ENCODE data around the gene PIK3R6.

GRCh38 chr17:8890671-8891070 is 23.2 kb upstream of the PIK3R6 start:
- TF ChIP-seq GATA2 (IDR thresholded peaks at IDR 0.05; ENCODE audit: low read depth, low read length) (no peak), GATA3 (IDR thresholded peaks at IDR 0.05; ENCODE audit: low read depth, low read length) (no peak)

Data from SH-SY5Y (cell line).